HG03342 (cell line): Measurements from ENCODE around the gene LRRN2.
"Not testable (repeated sequence)": the region's sequence is repeated elsewhere in the genome, so short reads cannot be mapped to it uniquely, and the experiment has no call there.

ENCODE experiments used
- ATAC-seq: cut with Tn5 transposase; IDR thresholded peaks from one replicate; pipeline ENCODE4 v1.9.1; 2021; ENCODE audit warnings: mild to moderate bottlenecking, moderate library complexity; ENCODE audit not compliant: unreplicated experiment

Gene LRRN2

DNA sequence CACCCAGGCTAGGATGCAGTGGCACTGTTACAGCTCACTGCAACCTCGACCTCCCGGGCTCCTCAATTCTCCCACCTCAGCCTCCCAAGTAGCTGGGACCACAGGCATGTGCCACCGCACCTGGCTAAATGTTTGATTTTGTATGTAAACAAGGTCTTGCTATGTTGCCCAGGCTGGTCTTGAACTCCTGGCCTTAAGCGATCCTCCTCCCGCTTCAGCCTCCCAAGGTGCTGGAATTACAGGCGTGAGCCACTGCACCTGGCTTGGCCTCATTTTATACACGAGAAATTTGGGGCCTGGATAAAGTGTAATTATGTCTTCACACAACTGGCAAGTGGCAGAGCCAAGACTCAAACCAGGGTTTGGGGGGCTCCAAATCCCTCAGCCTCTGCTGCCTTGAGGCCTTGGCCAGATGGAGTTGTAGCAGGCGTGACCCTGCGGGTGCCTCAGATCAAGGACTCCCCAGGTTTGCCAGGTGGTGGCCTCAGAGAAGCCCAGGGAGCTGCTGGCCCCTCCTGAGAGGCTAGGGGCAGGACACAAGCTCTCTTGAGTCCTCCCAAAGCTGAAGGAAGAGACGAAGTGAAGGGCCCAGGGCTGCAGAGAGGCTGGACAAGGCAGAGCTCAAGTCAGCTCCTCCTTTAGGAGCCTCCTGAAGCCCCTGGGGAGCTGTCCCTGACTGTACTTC is 107.6 kb downstream of the LRRN2 start:
- no peak for ATAC-seq

- no peak for ATAC-seq
These were observed 109.1 kb downstream of the LRRN2 start for GRCh38 chr1:204576422-204576821.

DNA sequence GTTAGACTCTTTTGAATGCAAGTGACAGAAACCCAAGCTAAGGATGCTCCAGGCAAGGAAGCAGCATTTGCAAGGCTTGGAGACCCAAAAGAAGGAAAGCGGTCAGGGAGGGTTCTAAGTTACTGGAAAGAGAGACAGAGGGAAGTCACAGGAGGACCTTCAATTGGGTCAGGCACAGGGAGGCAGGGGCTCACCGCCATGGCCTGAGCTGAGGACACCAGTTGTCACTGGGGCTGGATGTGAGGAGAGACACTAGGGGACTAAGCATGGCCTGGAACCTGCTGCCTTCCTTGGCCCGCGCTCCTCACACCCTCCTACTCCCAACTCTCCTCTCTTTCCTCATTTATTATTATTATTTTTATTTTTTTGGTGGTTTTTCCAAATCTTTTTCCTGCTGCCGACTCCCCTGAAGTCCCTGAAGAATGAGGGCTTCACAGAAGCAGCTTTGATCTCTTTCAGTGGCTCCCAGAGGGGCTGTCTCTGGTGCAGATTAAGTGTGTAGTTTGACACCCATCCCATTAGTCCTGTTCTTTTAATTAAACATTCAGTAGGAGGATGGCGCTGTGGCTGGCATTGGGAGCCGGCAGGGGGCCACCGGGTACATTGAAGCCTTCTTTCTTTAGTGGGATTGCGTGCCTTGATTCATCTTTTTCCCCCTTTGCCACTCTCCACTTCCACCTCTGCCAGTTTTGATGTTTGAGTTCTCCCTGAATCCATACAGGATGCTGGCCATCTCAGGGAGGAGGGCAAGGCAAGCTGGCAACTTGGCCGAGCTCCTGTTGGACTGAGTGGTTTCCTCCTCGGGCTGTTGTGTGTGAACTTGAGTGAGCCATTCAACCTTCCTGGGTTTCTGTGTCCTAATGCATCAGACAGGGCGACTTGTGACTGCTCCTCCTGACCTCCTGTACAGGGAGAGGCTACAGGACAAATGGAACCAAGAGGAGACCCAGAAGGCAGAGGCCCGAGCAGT is 110.0 kb downstream of the LRRN2 start:
- no peak for ATAC-seq

- ATAC-seq: no peak
These were observed 110.7 kb downstream of the LRRN2 start for GRCh38 chr1:204574865-204575163.

DNA sequence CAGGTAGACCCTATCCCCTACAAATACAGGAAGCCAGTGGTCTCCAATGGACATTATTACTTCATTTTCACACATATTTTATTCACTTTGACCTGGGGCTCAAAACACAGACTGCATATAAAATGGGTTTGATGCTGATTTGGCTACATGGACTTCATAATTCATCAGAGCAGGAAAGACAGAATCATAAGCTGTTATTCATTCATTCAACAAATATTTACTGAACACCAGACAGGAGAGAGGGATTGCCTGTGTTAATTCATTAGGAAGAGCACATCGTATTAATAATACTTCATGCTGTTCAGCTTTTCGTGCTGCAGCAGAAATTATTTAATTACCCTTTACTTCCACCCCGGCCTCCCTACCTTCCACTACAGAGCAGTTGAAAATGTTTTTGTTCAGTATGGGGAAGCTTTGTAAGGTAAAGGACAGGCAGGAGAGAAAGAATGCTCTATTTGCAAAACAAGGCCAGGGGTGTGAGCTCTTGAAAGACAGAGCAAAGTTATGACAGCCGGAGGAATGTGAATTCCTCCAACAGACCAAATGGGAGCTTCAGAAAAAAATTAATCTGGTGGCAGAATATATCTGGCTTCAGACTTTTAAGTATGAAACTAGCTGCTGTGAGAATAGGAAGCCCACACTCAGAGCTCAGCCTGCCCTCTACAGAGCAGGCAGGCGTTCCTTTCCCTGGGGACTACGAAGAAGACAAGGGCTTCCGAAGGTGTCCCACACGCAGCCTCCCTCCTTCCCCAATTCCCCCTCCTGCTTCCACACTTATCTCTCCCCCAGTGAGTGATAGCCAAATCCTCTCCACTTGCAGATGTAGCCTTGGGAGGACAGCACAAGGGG is 111.3 kb downstream of the LRRN2 start:
- no peak for ATAC-seq

DNA sequence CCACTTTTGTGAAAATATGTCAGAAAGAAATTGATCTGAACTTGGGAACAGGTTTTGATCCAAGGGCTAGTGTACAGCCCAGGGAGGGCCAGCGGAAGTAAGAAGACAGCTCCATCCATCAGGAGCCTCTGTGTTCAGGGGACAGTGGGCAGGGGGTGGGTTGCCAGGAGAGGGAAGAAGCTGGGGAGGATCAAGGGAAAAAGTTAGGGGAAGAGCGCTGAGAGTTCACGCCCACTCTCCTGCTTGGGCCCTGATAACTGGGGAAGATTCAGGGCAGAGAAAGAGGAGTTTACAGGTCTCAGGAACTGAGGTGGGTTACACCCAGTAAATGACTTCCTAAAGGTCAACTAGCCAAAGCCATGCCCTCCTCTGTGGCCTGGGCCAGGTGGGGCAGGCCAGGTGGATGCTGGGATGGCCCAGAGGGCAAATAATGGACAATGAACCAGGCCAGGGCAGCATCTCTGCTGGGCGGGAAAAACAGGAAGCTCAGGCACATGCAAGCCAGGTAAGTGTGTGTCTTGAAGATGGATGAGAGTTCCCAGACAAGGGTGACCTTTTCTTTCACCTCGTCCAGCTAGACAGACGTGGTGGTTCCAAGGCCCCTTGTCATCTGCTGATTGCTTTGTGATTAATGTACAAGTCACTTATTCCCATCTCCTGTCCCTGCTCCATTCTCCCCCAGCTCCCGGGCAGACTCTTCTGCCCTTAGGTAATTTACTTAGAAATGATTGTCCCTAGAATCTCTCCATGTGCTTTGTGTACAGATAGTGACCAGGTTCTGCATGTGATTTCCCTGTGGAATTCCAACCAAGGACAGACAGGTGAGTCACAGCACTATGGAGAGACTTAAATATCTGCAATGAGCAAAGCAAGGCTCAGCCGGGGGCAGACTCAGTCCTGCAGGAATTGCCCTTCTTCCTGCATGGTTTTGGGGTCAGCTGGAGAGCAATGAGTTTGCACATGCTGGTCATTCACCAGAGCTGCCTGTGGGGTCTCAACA is 112.3 kb downstream of the LRRN2 start:
- ATAC-seq: no peak

- ATAC-seq: no peak
These were observed 113.9 kb downstream of the LRRN2 start for GRCh38 chr1:204571631-204572030.

DNA sequence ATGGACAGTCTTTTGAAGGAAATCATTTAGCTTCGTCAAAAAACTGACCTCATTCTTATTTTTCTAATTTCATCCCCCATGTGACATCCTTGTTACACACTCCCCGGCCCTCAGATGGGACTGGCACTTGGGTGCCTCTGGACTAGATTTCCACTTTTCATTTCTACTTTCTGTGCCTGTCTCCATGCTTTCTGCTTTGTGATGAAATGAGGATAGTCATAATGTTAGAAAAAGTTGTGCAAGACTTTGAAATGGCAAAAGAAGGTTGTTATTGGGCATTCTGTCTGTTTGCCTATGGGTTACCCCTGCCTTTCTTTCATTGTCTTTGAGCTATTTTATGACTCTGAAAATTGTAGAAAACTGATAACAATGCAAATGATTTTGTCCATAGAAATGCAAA is 114.4 kb downstream of the LRRN2 start:
- ATAC-seq: no peak

DNA sequence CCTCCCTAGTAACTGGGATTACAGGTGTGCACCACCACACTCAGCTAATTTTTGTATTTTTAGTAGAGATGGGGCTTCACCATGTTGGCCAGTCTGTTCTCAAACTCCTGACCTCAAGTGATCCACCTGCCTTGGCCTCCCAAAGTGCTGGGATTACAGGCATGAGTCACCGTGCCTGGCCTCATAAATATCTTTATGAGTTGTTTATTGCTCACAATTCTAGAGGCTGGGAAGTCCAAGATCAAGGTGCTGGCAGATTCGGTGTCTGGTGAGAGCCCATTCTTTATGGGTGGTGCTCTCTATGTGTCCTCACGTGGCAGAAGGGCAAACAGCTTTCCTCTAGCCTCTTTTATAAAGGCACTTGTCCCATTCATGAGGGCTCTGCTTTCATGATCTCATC is 115.5 kb downstream of the LRRN2 start:
- ATAC-seq: not testable (repeated sequence)

DNA sequence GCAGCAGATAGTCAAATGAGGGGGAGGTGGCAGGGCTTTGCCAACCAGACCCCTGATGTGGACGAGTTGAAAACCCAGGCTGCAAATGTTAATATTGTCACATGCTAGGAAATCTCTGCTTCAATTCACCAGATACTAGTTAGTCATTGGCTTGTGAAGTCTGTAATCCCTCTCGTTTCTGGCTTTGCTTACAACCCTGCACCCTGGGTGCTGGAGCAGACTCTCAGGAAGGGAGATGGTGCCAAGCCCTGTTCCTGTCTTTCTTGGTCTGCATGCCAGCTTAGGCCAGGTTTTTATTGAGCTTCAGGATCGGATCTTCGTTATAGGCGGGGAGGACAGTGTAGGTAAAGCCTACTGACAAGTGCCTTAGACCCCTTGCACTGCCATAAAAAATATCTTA is 116.1 kb downstream of the LRRN2 start:
- ATAC-seq: no peak

- ATAC-seq: no peak
These were observed 116.8 kb downstream of the LRRN2 start for GRCh38 chr1:204568576-204569315.
